ENCODE results near the gene CCNB1IP1.
"Not testable (repeated sequence)": the region's sequence is repeated elsewhere in the genome, so short reads cannot be mapped to it uniquely, and the experiment has no call there.

DNA sequence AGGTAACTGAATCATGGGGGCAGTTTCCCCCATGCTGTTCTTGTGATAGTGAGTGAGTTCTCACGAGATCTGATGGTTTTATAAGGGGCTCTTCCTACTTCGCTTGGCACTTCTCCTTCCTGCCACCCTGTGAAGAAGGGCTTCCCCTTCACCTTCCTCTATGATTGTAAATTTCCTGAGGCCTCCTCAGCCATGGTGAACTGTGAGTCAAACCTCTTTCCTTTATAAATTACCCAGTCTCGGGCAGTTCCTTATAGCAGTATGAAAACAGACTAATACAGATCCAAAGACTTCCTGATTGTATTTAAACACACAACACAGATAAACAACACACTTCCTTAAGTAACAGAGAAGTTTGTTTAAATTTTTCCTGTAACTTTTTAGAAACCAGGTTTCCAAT is 25.4 kb upstream of the CCNB1IP1 start:
- TF ChIP-seq, protein P1, sequence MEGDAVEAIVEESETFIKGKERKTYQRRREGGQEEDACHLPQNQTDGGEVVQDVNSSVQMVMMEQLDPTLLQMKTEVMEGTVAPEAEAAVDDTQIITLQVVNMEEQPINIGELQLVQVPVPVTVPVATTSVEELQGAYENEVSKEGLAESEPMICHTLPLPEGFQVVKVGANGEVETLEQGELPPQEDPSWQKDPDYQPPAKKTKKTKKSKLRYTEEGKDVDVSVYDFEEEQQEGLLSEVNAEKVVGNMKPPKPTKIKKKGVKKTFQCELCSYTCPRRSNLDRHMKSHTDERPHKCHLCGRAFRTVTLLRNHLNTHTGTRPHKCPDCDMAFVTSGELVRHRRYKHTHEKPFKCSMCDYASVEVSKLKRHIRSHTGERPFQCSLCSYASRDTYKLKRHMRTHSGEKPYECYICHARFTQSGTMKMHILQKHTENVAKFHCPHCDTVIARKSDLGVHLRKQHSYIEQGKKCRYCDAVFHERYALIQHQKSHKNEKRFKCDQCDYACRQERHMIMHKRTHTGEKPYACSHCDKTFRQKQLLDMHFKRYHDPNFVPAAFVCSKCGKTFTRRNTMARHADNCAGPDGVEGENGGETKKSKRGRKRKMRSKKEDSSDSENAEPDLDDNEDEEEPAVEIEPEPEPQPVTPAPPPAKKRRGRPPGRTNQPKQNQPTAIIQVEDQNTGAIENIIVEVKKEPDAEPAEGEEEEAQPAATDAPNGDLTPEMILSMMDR (IDR thresholded peaks at IDR 0.05), result not testable (repeated sequence)
- TF ChIP-seq POLR2A (IDR thresholded peaks at IDR 0.05), result not testable (repeated sequence)
